SIG-M5 treated with dmso at 0.1 percent for 504 hours (cell line): ENCODE results near the gene MTMR10.

Experiments
- DNase-seq: peaks from one replicate; lab custom pipeline; 2025; ENCODE audit not compliant: unreplicated experiment; lab: John Stamatoyannopoulos, UW

Gene MTMR10

GRCh38 chr15:31014608-31014925 lies 23.1 kb upstream of the MTMR10 start:
- no peak for DNase-seq

DNA sequence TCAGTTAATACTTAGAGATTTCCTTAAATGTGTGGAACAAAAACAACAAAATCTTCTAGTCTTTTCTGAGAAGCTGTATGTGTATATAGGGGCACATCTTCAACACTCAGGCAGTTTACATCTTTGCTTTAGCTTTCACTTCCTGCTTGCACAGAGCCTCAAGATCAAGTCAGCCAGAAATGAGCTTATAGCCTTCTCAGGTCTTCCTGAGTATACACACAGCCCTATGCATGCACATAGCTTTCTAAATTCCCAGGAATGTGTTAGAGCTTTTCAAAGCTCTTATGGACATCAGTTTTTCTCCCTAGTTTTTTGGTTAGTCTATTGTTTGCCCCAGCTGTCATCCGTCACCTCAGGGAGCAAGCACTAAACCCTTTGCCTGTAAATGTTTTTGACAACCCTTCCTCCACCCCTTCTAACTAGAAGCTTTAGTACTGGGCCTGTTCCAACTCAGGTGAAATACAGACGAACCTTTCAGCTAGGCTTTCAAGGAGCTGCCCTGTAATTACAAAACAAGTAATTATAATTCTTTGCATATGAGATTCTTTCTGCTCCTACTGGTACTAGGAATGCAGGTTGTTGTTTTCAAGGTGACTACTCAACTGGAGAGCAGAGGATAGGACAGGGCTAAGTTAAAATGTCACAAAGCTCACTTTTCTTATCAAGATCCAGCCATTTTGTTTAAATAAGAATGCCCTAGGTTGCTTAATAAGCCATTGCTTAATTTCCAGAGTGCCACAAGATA lies 22.6 kb upstream of the MTMR10 start:
- DNase-seq: peak; percentile 67

DNA sequence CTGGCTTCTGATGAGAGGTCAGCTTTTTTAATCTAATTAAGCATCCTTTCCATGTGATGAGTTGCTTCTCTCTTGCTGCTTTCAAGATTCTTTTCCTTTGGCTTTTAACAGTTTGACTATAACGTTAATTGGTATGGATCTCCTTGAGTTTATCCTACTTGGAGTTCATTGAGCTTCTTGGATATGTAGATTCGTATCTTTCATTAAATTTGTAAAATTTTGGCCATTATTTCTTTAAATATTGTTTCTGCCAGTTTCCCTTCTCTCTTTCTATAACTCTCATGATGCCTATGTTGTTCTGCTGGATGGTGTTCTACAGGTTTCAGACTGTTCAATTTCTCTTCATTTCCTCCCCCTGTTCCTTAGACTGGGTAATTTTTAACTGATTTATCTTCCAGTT lies 21.0 kb upstream of the MTMR10 start:
- DNase-seq: no peak

DNA sequence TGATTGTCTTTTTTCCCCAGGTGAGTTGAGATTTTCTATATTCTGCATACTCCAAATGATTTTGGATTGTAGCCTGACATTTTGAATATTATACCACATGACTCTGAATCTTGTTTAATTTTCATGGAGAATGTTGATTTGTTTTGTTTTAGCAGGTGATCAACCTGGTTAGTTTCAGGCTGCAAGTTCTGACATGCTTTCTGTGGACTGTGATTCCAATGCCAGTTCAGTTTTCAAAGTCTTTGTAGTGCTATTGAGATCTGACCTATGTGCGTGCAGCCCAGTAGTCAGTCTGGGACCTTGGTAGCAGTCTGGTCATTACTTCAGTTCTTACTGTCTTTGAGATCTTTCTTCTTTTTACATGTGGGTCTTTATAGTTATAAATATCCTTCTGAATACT lies 18.6 kb upstream of the MTMR10 start:
- no peak for DNase-seq

DNA sequence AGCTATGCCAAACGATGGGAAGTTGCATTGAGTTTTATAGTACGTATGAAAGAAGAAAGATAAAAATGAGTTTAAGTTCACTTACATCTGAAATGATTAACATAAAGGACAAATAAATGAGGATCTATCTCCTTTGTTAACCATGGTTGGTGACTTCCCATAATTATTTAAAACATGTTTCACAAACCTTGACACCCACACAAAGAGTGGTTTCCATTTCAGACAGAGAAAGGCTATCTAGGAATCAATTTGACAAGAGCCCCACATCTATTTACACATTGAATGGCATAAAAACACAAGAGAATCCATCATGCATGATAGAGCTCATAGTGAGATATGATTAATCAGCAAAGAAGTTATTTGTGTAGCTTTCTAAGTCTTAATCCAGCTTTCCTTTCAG lies 14.2 kb upstream of the MTMR10 start:
- no peak for DNase-seq

DNA sequence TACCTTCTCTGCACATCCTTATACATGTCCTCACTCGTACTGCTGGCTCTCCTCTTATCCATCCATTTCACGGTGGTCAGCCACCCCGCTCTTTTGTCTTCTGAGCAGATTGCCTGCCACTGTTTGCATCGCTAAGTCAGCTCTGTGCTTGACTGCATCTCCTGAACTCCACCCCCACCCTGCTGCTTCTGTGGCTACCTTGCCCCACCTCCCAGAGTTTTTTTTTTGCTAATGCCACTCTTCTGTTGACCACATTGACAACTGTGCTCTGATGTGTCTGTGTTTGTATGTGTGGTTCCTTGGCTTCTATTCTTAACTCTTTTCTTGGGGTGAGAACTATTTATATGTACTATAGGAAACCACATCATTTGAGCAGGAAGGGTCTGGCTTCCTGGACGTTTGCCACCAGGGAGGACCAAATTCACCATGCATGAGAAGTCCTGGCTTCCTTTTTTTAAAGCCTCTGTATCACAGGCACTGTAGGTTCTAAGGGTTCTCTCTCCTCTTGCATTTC lies 12.8 kb upstream of the MTMR10 start:
- peak; percentile 85 for DNase-seq

- no peak for DNase-seq
Measured at GRCh38 chr15:31001702-31002101, 10.3 kb upstream of the MTMR10 start.

- no peak for DNase-seq
Measured at GRCh38 chr15:30999729-31000128, 8.3 kb upstream of the MTMR10 start.

- DNase-seq: no peak
Measured at GRCh38 chr15:30997270-30997669, 5.8 kb upstream of the MTMR10 start.

- no peak for DNase-seq
Measured at GRCh38 chr15:30992249-30992864, 929 bp upstream of the MTMR10 start.

DNA sequence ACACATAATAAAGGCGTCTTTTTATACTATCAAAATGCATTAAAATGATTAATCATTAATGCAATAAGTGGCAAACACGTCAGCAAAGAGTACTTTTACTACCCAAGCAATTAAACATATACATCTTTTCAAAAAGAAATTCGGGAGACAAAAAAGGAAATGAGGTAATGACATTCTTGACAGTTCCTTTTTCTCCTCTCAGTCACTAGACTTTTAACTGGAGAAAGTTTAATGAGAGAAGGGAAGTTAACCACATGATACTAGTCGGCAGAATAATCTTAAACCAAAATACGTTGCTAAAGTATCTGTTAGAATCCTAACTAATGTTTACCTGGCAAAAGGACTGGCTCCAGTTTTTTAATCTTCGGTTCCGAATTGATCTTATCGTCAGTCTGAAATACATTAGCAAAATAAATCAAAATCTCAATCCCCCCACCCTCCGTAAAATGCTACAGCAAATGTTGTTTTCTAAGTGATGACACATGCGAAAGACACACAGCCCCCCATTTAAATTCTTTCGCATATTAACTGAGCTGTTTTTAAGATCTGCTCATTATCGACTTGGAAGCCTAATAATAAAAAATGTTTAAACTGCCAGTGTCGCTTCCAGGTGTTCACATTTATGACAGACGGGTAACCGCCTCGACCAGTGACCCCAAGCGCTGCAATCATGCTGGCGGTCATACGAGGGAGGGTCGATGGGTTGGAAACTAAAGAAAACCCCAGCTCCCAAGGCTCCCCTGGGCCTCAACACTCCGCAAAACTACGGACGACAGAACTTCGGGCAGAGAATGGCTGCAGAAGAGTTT lies 778 bp downstream of the MTMR10 start:
- DNase-seq: peak; percentile 62

DNA sequence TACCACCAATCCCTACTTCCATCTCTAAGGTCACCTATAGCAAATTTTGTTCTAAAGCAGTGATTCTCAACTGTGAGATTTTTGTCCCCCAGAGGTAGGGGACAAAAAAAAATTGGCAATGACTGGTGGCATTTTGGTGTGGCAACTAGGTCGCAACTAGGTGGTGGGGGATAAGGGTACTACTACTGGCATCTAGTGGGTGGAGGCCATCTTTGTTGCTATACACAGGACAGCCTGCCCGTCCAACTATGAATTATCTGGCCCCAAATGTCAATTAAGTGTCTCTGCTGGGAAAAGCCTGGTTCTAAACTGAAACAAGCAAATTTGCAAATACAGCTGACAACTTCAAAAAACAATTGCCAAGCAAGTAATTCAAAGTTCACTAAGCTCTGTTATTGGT lies 1.4 kb downstream of the MTMR10 start:
- no peak for DNase-seq

- DNase-seq: no peak
Measured at GRCh38 chr15:30985081-30985531, 6.3 kb downstream of the MTMR10 start.

DNA sequence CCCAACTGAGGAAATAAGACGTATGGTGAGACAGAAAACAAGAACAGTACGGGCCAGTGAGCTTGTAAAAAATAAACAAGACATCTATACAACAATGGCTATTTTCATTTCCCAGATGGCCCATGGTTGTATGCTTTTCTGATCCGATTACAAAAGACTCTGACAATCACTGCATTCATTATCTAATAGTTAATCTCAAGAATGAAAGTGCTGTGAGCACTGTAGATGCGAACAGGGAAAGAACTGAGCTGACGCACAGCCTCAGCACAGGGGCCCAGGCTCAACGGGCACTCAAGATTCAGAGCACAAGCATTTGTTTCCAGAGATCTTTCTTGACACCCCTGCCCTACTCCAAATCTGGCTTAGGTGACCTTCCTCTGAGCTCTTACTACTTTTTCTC lies 6.9 kb downstream of the MTMR10 start:
- no peak for DNase-seq

DNA sequence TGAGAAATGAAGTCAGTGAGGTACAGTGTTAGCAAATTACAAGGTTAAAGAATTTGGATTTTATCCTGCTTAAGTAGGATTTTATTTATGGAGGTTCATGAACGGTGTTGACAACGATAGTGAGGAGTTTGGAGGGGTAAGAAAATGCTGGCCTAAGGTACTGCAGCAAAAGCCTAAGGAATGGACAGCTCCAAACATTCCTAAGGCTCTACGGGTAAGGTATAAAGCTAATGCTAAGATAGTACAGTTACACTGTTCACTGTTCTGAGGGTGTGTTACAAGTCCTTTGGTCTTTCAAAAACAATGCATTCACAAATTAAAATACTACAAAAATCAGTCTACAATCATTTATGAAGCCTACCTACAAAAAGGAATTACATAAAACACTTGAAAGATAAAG lies 7.3 kb downstream of the MTMR10 start:
- DNase-seq: no peak

GRCh38 chr15:30979457-30979856 lies 12.0 kb downstream of the MTMR10 start:
- DNase-seq: peak; percentile 9

- no peak for DNase-seq
Measured at GRCh38 chr15:30978328-30978727, 13.1 kb downstream of the MTMR10 start.

DNA sequence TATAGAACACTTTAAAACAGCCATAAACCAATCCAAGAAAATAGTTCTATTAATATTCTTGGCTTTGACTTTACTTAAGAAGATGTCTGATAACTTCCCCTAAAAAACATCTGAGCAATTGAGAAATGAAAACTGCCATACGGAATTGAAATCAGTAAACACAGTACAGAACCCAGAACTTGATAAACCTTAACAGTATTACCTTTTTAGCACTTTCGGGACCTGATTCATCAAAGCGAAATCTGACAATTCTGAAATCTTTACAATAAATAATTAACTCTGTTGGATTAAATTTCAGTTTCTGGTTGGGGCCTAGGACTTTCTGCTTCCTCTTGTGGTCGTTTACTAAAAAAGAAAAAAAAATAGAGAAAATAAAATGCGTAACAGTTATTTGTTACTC lies 17.3 kb downstream of the MTMR10 start:
- DNase-seq: no peak

DNA sequence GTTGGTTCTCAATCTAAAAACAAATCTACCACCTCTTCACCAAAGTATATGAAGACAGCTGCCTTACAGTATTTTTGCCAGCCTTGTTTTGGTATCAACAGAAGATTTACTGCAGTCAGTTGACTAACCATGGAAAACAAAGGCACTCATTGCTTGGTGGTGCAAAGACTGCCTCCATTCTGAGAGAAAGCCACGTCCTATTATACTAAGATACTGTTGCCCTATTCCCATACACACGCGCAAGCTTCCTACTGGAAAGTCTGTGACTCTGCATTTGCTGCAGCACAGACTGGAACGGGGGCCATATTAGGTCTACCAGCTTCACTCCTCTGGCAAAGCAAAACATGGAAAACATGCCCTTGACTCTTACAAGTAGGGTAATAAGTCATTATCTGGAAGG lies 18.0 kb downstream of the MTMR10 start:
- DNase-seq: no peak

- no peak for DNase-seq
Measured at GRCh38 chr15:30969724-30970123, 21.7 kb downstream of the MTMR10 start.

GRCh38 chr15:30963681-30964080 lies 27.7 kb downstream of the MTMR10 start:
- DNase-seq: no peak

- no peak for DNase-seq
Measured at GRCh38 chr15:30962659-30963058, 28.8 kb downstream of the MTMR10 start.
